HT-29 (cell line): ENCODE measurements around the gene PCDHGB5. TPM values are rescaled to one million over a fixed set of nuclear protein-coding genes. Genes with fewer than 3 reads are reported as not detected.
A peak's percentile ranks its signal among the peaks of the same experiment; 100 is the strongest.
"Not testable (repeated sequence)": the region's sequence is repeated elsewhere in the genome, so short reads cannot be mapped to it uniquely, and the experiment has no call there.

Experiments
- DNase-seq: peaks from one replicate; pipeline ENCODE4 v3.0.0-alpha.2; 2015; ENCODE audit warnings: low spot score
- total RNA-seq: library from RNA; depleted of rRNA; stranded (reverse); fragments of >200 nt; shearing (Covaris generic); gene quantifications from 2 replicates; pipeline ENCODE4 v1.2.3, GENCODE V29; 2014

The PCDHGB5 gene
- total RNA-seq, 1 experiment from 2014 or later = not detected

- DNase-seq = no peak
Observed at GRCh38 chr5:141409598-141410306, 12.0 kb downstream of the PCDHGB5 start.

DNA sequence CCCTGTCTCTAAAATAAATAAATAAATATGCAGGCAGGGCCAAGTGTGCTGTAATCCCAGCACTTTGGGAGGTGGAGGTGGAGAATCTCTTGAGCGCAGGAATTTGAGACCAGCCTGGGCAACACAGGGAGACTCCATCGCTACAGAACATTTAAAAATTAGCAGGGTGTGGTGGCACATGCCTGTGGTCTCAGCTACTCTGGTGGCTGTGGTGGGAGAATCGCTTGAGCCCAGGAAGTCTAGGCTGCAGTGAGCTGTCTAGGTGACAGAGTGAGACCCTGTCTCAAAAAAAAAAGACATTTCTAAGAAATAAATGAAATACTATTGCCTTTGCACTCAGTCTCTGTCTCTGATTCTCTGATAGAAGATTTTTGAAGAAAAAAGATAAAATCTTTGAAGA, 13.8 kb downstream of the PCDHGB5 start:
- no peak for DNase-seq

GRCh38 chr5:141412854-141413539, 15.2 kb downstream of the PCDHGB5 start, which contains the start of gene PCDHGA10:
TSS of gene PCDHGA10 (plus strand) at chr5:141412987. CDS start at chr5:141413176, 189 bp downstream.
- DNase-seq = peak; percentile 72

- DNase-seq = no peak
Observed at GRCh38 chr5:141413540-141414069, 15.9 kb downstream of the PCDHGB5 start.

GRCh38 chr5:141414548-141415274, 17.0 kb downstream of the PCDHGB5 start:
- DNase-seq = not testable (repeated sequence)

- not testable (repeated sequence) for DNase-seq
Observed at GRCh38 chr5:141415275-141415618, 17.5 kb downstream of the PCDHGB5 start.

DNA sequence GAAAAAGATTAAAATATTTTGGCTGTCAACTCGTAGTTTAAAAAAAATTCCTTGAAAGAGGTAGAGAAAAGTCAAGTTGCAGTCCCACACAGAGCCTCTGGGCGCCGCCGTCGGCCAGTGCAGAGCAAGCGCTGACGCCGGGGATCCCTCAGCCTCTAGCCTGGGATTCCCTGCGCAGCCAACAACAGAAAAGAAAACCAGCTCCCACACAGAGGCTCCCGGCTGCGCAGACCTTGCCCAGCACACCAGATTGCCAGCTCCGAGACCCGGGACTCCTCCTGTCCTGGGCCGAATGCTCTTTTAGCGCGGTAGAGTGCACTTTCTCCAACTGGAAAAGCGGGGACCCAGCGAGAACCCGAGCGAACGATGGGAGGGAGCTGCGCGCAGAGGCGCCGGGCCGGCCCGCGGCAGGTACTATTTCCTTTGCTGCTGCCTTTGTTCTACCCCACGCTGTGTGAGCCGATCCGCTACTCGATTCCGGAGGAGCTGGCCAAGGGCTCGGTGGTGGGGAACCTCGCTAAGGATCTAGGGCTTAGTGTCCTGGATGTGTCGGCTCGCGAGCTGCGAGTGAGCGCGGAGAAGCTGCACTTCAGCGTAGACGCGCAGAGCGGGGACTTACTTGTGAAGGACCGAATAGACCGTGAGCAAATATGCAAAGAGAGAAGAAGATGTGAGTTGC, 19.9 kb downstream of the PCDHGB5 start, which contains the start of gene PCDHGB7:
PCDHGB7 (plus strand) TSS at position 184 of the 679 bp plus-strand sequence; CDS start at position 367, 183 bp downstream.
- DNase-seq = peak; percentile 64

- DNase-seq = no peak
Observed at GRCh38 chr5:141419074-141419880, 21.5 kb downstream of the PCDHGB5 start.

DNA sequence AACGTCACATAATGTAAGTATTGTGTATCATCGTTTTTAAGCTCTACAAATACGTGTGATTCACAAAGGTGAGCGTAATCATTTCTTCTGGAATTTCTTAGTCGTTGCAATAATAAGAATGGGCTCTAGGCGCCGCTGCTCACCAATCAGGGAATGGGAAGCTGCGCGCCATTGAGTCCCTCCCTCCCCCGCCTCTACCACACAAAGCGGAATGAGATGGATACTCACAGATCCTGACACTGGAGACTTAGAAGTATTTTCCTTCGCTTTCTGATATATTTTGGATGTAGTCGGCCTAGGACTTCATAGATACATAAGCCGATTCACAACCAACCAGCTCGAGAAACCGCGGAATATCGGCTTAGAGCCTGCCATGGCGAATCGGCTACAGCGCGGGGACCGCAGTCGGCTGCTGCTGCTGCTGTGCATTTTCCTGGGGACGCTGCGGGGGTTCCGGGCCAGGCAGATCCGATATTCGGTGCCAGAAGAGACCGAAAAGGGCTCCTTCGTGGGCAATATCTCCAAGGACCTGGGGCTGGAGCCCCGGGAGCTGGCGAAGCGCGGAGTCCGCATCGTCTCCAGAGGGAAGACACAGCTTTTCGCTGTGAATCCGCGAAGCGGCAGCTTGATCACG, 23.2 kb downstream of the PCDHGB5 start, which contains the start of gene PCDHGA11:
PCDHGA11 (plus strand) TSS at position 197 of the 634 bp plus-strand sequence; CDS start at position 374, 177 bp downstream.
- peak; percentile 51 for DNase-seq

GRCh38 chr5:141421489-141421855, 23.7 kb downstream of the PCDHGB5 start:
- no peak for DNase-seq

- no peak for DNase-seq
Observed at GRCh38 chr5:141422742-141423291, 25.1 kb downstream of the PCDHGB5 start.

DNA sequence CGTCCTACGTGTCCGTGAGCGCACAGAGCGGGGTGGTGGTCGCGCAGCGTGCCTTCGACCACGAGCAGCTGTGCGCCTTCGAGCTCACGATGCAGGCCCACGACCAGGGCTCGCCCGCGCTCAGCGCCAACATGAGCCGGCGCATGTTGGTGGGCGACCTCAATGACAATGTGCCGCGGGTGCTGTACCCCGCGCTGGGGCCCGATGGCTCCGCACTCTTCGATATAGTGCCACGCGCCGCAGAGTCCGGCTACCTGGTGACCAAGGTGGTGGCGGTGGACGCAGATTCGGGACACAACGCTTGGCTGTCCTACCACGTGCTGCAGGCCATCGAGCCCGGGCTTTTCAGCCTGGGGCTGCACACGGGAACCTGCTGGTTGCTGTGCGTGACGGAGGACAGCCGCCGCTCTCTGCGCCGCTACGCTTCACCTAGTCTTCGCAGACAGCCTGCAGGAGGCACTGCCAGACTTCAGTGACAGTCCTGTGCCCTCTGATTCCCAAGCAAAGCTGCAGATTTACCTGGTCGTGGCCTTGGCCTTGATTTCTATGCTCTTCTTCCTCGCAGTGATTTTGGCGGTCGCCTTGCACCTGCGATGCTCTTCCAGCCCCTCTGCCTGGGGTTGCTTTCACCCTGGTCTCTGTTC, 30.2 kb downstream of the PCDHGB5 start:
- DNase-seq = no peak

GRCh38 chr5:141430332-141431113, 32.8 kb downstream of the PCDHGB5 start, which contains the start of gene PCDHGA12:
TSS of gene PCDHGA12 (plus strand) at chr5:141430507. CDS start at chr5:141430760, 253 bp downstream.
- DNase-seq = no peak

GRCh38 chr5:141431286-141431685, 33.5 kb downstream of the PCDHGB5 start:
- DNase-seq = no peak

DNA sequence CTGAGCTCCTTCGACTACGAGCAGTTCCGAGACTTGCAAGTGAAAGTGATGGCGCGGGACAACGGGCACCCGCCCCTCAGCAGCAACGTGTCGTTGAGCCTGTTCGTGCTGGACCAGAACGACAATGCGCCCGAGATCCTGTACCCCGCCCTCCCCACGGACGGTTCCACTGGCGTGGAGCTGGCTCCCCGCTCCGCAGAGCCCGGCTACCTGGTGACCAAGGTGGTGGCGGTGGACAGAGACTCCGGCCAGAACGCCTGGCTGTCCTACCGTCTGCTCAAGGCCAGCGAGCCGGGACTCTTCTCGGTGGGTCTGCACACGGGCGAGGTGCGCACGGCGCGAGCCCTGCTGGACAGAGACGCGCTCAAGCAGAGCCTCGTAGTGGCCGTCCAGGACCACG, 34.6 kb downstream of the PCDHGB5 start:
- DNase-seq = not testable (repeated sequence)

DNA sequence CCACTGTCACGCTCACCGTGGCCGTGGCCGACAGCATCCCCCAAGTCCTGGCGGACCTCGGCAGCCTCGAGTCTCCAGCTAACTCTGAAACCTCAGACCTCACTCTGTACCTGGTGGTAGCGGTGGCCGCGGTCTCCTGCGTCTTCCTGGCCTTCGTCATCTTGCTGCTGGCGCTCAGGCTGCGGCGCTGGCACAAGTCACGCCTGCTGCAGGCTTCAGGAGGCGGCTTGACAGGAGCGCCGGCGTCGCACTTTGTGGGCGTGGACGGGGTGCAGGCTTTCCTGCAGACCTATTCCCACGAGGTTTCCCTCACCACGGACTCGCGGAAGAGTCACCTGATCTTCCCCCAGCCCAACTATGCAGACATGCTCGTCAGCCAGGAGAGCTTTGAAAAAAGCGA, 35.0 kb downstream of the PCDHGB5 start:
- not testable (repeated sequence) for DNase-seq

DNA sequence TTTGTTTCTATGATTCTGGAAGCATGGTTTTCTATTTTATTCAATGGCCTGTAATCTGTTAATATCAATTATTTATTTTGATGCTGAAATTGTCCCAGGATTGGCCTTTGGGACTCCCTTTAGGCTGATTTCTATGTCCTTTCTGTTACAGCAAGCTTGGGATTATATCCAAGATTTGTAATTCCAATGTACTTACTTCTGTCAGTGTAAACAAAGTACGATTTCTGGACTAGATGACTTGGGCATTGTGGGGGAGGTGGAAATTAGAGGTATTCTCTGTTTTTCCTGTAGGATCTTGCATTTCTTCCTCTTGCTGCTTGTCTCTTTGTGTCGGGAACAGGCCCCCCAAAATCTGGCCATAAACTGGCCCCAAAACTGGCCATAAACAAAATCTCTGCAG, 36.3 kb downstream of the PCDHGB5 start:
- no peak for DNase-seq

DNA sequence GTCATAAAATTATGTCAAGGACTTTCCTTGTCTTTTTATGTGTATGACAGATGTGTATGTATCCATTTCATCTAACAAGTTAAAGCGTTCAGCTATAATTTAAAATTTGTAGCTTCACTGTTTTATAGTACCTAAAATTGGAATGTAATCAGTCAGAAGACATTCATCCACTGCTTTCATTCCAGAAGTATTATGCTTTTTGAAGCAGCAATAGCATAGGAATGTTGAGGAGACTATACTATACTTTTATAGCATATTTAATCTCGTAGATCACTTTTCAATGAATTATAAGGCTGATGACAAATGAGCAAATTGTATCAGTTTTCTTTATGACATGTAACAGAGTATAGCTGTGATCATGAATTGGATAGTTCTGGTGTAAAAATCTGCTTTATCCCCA, 39.5 kb downstream of the PCDHGB5 start:
- no peak for DNase-seq
